Measurements from ENCODE around the gene MSH6.
"Not testable (repeated sequence)": the region's sequence is repeated elsewhere in the genome, so short reads cannot be mapped to it uniquely, and the experiment has no call there.

MSH6 gene

GRCh38 chr2:47833516-47833968 lies 50.6 kb downstream of the MSH6 start:
- DNase-seq (ENCODE audit: insufficient read length, low spot score) = no peak
- no peak for FAIRE-seq

GRCh38 chr2:47838249-47838648 lies 55.3 kb downstream of the MSH6 start:
- FAIRE-seq = no peak
- no peak for DNase-seq (ENCODE audit: insufficient read length, low spot score)

- no peak for DNase-seq (ENCODE audit: insufficient read length, low spot score)
- FAIRE-seq = no peak
Observed at GRCh38 chr2:47838686-47839085, 55.7 kb downstream of the MSH6 start.

GRCh38 chr2:47842846-47843245 lies 59.9 kb downstream of the MSH6 start:
- no peak for DNase-seq (ENCODE audit: insufficient read length, low spot score)
- no peak for FAIRE-seq

GRCh38 chr2:47843407-47843806 lies 60.5 kb downstream of the MSH6 start:
- DNase-seq (ENCODE audit: insufficient read length, low spot score) (no peak), FAIRE-seq (no peak)

GRCh38 chr2:47844162-47844561 lies 61.2 kb downstream of the MSH6 start:
- FAIRE-seq (no peak), DNase-seq (ENCODE audit: insufficient read length, low spot score) (no peak)

- no peak for DNase-seq (ENCODE audit: insufficient read length, low spot score)
- FAIRE-seq = no peak
Observed at GRCh38 chr2:47849368-47849767, 66.4 kb downstream of the MSH6 start.

- no peak for FAIRE-seq
- DNase-seq (ENCODE audit: insufficient read length, low spot score) = no peak
Observed at GRCh38 chr2:47850198-47850597, 67.3 kb downstream of the MSH6 start.

- DNase-seq (ENCODE audit: insufficient read length, low spot score); FAIRE-seq: not testable (repeated sequence)
Observed at GRCh38 chr2:47853067-47853777, 70.3 kb downstream of the MSH6 start.
